Panc1 (cell line): ENCODE measurements around the gene RAB1B. TPM values are rescaled to one million over a fixed set of nuclear protein-coding genes. Genes with fewer than 3 reads are reported as not detected.

Source experiments
- ATAC-seq: fragments of 200-7000 bp; cut with Tn5 transposase; 2 replicates; pipeline ENCODE4 v1.9.1; 2020; ENCODE audit warnings: mild to moderate bottlenecking, moderate library complexity
- BruUV-seq: library from RNA; stranded (reverse); fragments of 400-500 nt; replicated peaks from 2 replicates; lab custom pipeline; 2021; lab: Mats Ljungman, UMichigan
- CTCF ChIA-PET: fragments of 300-600 bp; sonication (Branson Sonifier 250); formaldehyde crosslinking; loops from one replicate; lab custom pipeline; 2022; ENCODE audit warnings: antibody characterized with exemption; lab: Charles Lee
- POLR2A ChIA-PET: fragments of 300-600 bp; sonication (Branson Sonifier 250); formaldehyde crosslinking; loops from one replicate; lab custom pipeline; 2022; ENCODE audit warnings: antibody characterized with exemption; lab: Charles Lee
- DNase-seq: peaks from one replicate; pipeline ENCODE4 v3.0.0-alpha.2; 2010; ENCODE audit warnings: low read depth, low spot score
- H3K27ac ChIP-seq: 2 replicates; pipeline ENCODE4 v1.5.1; 2011; ENCODE audit warnings: mild to moderate bottlenecking, low read length, inconsistent platforms
- H3K27me3 ChIP-seq: fragments of 200-500 bp; sonication (Bioruptor generic); 2 replicates; pipeline ENCODE4 v1.6.0; 2014; ENCODE audit warnings: low read length, inconsistent platforms; ENCODE audit not compliant: control insufficient read depth, insufficient read depth
- H3K36me3 ChIP-seq: fragments of 200-500 bp; sonication (Bioruptor generic); 2 replicates; pipeline ENCODE4 v1.5.1; 2014; ENCODE audit warnings: inconsistent platforms, mild to moderate bottlenecking, low read length, moderate library complexity; ENCODE audit not compliant: control insufficient read depth, insufficient read depth
- H3K4me1 ChIP-seq: 2 replicates; pipeline ENCODE4 v1.5.1; 2011; ENCODE audit warnings: inconsistent platforms, mild to moderate bottlenecking, low read length, moderate library complexity; ENCODE audit not compliant: control insufficient read depth, insufficient read depth
- H3K4me3 ChIP-seq, 2 experiments: 2 replicates each; pipeline ENCODE4 v1.5.1; 2011 to 2012; ENCODE audit warnings: low read depth in 2 of 2, low read length in 2 of 2, mild to moderate bottlenecking in 2 of 2, inconsistent platforms in 1 of 2, moderate library complexity in 1 of 2
- H3K9me3 ChIP-seq: fragments of 200-500 bp; sonication (Bioruptor generic); 2 replicates; pipeline ENCODE4 v1.5.1; 2014; ENCODE audit warnings: low read depth, mild to moderate bottlenecking, inconsistent platforms, low read length, moderate library complexity; ENCODE audit not compliant: control insufficient read depth, insufficient read depth
- CTCF ChIP-seq: fragments of 450-650 bp; IDR thresholded peaks from 2 replicates; pipeline ENCODE4 v1.5.1; 2017; ENCODE audit warnings: mild to moderate bottlenecking
- POLR2AphosphoS5 ChIP-seq: IDR thresholded peaks from 2 replicates; pipeline ENCODE4 v1.6.1; 2012; ENCODE audit warnings: mild to moderate bottlenecking, low read depth, low read length, moderate library complexity
- REST ChIP-seq, 2 experiments: IDR thresholded peaks; 2 replicates each; pipeline ENCODE4 v1.6.1; 2011 to 2012; ENCODE audit warnings: low read depth in 2 of 2, control low read depth in 1 of 2, low read length in 1 of 2, mild to moderate bottlenecking in 1 of 2, moderate library complexity in 1 of 2; ENCODE audit not compliant: insufficient read depth in 1 of 2
- SIN3A ChIP-seq: IDR thresholded peaks from 2 replicates; pipeline ENCODE4 v1.6.1; 2012; ENCODE audit warnings: low read depth, mild to moderate bottlenecking, low read length, moderate library complexity, borderline replicate concordance; ENCODE audit not compliant: insufficient read depth
- TCF7L2 ChIP-seq: IDR thresholded peaks from 2 replicates; pipeline ENCODE4 v1.6.1; 2011; ENCODE audit warnings: mild to moderate bottlenecking, low read depth, low read length, inconsistent platforms
- in situ Hi-C: cut with HindIII; loops from 2 replicates; pipeline ENCODE4 v1.10.0; 2016; ENCODE audit warnings: low sequenced_read_pairs, low pct_unique_long_range_greater_than_20kb
- intact Hi-C: fragments of 100-400 bp; cut with micrococcal nuclease; formaldehyde crosslinking; loops from one replicate; pipeline ENCODE4 v1.10.0; 2022; ENCODE audit not compliant: unreplicated experiment
- total RNA-seq: library from RNA; stranded (reverse); gene quantifications from one replicate; pipeline ENCODE4 v1.2.1, GENCODE V29; 2021; ENCODE audit not compliant: unreplicated experiment

Gene RAB1B
- total RNA-seq, 1 experiment from 2014 or later: 256 TPM

GRCh38 chr11:66221726-66222236 lies 46.7 kb upstream of the RAB1B start:
- ATAC-seq (peak; percentile 22), DNase-seq (no peak)
- Histone ChIP-seq H3K36me3 (peaks cover 6% of the 10 kb centered on the region; the same call in 1 of the 2 replicates), H3K4me1 (peaks cover 4% of the 10 kb centered on the region; the same call in 1 of the 2 replicates), H3K27ac (no peak overlapping the region), H3K27me3 (no peaks in the 10 kb centered on the region), H3K9me3 (no peaks in the 10 kb centered on the region), H3K4me3 (no peak overlapping the region)
- no TSS peak for BruUV-seq
- in situ Hi-C loops (no loop called here), intact Hi-C loops (loop anchor here (1.0 kb wide), 1 partner anchor 37 kb away; no protein-coding TSS in a partner anchor)
- CTCF ChIA-PET: interaction anchor here (0.7 to 1.4 kb wide), 3 partner anchors 34 to 68 kb away, joined by 3 to 6 read pairs (median 3); partner anchors contain the start of gene YIF1A
- TF ChIP-seq POLR2AphosphoS5 (no peak), REST (IDR thresholded peaks at IDR 0.05; ENCODE audit: insufficient read depth in 1 of 2, low read depth in 2 of 2, low read length in 1 of 2) (no peak), CTCF (no peak), SIN3A (no peak), TCF7L2 (no peak)
- POLR2A ChIA-PET: no interaction called here

- TF ChIP-seq REST (IDR thresholded peaks at IDR 0.05; ENCODE audit: insufficient read depth in 1 of 2, low read depth in 2 of 2, low read length in 1 of 2) (0 out of 4 replicates have a peak, but pooled peaks of 1 of the 2 experiments have one; percentile 72), CTCF (peak; percentile 100), POLR2AphosphoS5 (peak; percentile 50; the same call in 1 of the 2 replicates), TCF7L2 (peak; percentile 57; the same call in 1 of the 2 replicates), SIN3A (no peak)
- BruUV-seq: no TSS peak
- DNase-seq (peak; percentile 86), ATAC-seq (peak; percentile 93)
- ChIA-PET CTCF (interaction anchor here (0.7 to 1.4 kb wide), 2 partner anchors 36 to 67 kb away, joined by 3 to 6 read pairs; partner anchors contain the start of gene YIF1A), POLR2A (no interaction called here)
- intact Hi-C loops: loop anchor here (1.0 kb wide), 1 partner anchor 36 kb away; no protein-coding TSS in a partner anchor
- Histone ChIP-seq H3K27ac (no peak overlapping the region), H3K9me3 (no peaks in the 10 kb centered on the region), H3K27me3 (no peaks in the 10 kb centered on the region), H3K4me1 (peaks cover 4% of the 10 kb centered on the region; the same call in 1 of the 2 replicates), H3K4me3 (no peak overlapping the region), H3K36me3 (peaks cover 6% of the 10 kb centered on the region; the same call in 1 of the 2 replicates)
- in situ Hi-C loops: no loop called here
These were observed 45.9 kb upstream of the RAB1B start for GRCh38 chr11:66222358-66223149.
